Gastrocnemius medialis (tissue), 4 donors: ENCODE results near the gene INSYN2A.

Source experiments
- CTCF ChIP-seq, 5 experiments: fragments of 450-650 bp in 3 of 5; fragments of 200-600 bp in 2 of 5; sonication (generic) in 2 of 5; IDR thresholded peaks in 4 of 5; conservative IDR thresholded peaks in 1 of 5; 1 replicate in 4 of 5; 2 replicates in 1 of 5; pipeline ENCODE4 v1.5.1; 2016 to 2019; ENCODE audit warnings: antibody characterized with exemption in 5 of 5, mild to moderate bottlenecking in 3 of 5, moderate library complexity in 3 of 5
- POLR2A ChIP-seq, 2 donors: fragments of 450-650 bp; IDR thresholded peaks; one replicate each; pipeline ENCODE4 v1.6.1; 2017; ENCODE audit warnings: antibody characterized with exemption in 2 of 2, mild to moderate bottlenecking in 2 of 2, moderate library complexity in 2 of 2

- TF ChIP-seq CTCF (IDR thresholded peaks at IDR 0.05 in 4 of 5, conservative IDR thresholded peaks at IDR 0.05 in 1 of 5): no peak
- no peak for TF ChIP-seq POLR2A (IDR thresholded peaks at IDR 0.05)
Observed at GRCh38 chr10:127154831-127155620, 41.4 kb downstream of the INSYN2A start.
